Suprapubic skin (tissue), 4 donors: ENCODE measurements around the gene ATIC. TPM values are rescaled to one million over a fixed set of nuclear protein-coding genes. Genes with fewer than 3 reads are reported as not detected.

ENCODE experiments used
- DNase-seq, 2 donors: peaks; one replicate each; pipeline ENCODE4 v3.0.0-alpha.2; 2019; ENCODE audit warnings: low spot score in 2 of 2
- H3K27ac ChIP-seq: fragments of 200-600 bp; sonication (generic); one replicate; pipeline ENCODE4 v1.5.1; 2019
- H3K27me3 ChIP-seq: fragments of 200-600 bp; sonication (generic); one replicate; pipeline ENCODE4 v1.5.1; 2019
- H3K36me3 ChIP-seq: fragments of 200-600 bp; sonication (generic); one replicate; pipeline ENCODE4 v1.5.1; 2019
- H3K4me1 ChIP-seq: fragments of 200-600 bp; sonication (generic); one replicate; pipeline ENCODE4 v1.5.1; 2019
- H3K4me3 ChIP-seq: fragments of 200-600 bp; sonication (generic); one replicate; pipeline ENCODE4 v1.5.1; 2019; ENCODE audit warnings: mild to moderate bottlenecking
- H3K9me3 ChIP-seq: fragments of 200-600 bp; sonication (generic); one replicate; pipeline ENCODE4 v1.5.1; 2019
- EP300 ChIP-seq: sonication (generic); formaldehyde crosslinking; IDR thresholded peaks from one replicate; pipeline ENCODE4 v1.6.1; 2017; ENCODE audit warnings: antibody characterized with exemption
- POLR2A ChIP-seq, 2 donors: fragments of 450-650 bp; IDR thresholded peaks; one replicate each; pipeline ENCODE4 v1.6.1; 2017; ENCODE audit warnings: antibody characterized with exemption in 2 of 2, mild to moderate bottlenecking in 2 of 2, moderate library complexity in 2 of 2
- POLR2AphosphoS5 ChIP-seq, 3 donors: sonication (generic); formaldehyde crosslinking; IDR thresholded peaks; one replicate each; pipeline ENCODE4 v1.6.1; 2017; ENCODE audit warnings: antibody characterized with exemption in 3 of 3
- WGBS: methylation state at CpG from one replicate; pipeline ENCODE4 v1.1.5; 2018; 5-methylcytosine and 5-hydroxymethylcytosine counted together
- total RNA-seq, 4 donors: library from RNA; depleted of rRNA; stranded (reverse); fragments of >200 nt; gene quantifications; one replicate each; pipeline ENCODE4 v1.1.0, GENCODE V29; 2016
- TF ChIP-seq, protein P1 (sequence below), 2 donors: fragments of 200-600 bp in 1 of 2; fragments of 450-650 bp in 1 of 2; sonication (generic) in 1 of 2; IDR thresholded peaks; one replicate each; pipeline ENCODE4 v1.5.1; 2016 to 2019; ENCODE audit warnings: antibody characterized with exemption in 2 of 2, mild to moderate bottlenecking in 1 of 2, moderate library complexity in 1 of 2

The ATIC gene
- total RNA-seq, 4 donors from 2014 or later = 22.7 to 49.8 (median 29.8) TPM

GRCh38 chr2:215314896-215315295, 3.0 kb downstream of the ATIC start:
- Histone ChIP-seq H3K27me3 (no peaks in the 10 kb centered on the region), H3K9me3 (no peaks in the 10 kb centered on the region), H3K36me3 (peaks cover 21% of the 10 kb centered on the region), H3K27ac (no peak overlapping the region), H3K4me1 (peaks cover 23% of the 10 kb centered on the region), H3K4me3 (no peak overlapping the region)
- no peak for DNase-seq
- 41% methylated on average over 1 of the region's 1 CpG for WGBS
- no peak for TF ChIP-seq EP300
- TF ChIP-seq, protein P1, sequence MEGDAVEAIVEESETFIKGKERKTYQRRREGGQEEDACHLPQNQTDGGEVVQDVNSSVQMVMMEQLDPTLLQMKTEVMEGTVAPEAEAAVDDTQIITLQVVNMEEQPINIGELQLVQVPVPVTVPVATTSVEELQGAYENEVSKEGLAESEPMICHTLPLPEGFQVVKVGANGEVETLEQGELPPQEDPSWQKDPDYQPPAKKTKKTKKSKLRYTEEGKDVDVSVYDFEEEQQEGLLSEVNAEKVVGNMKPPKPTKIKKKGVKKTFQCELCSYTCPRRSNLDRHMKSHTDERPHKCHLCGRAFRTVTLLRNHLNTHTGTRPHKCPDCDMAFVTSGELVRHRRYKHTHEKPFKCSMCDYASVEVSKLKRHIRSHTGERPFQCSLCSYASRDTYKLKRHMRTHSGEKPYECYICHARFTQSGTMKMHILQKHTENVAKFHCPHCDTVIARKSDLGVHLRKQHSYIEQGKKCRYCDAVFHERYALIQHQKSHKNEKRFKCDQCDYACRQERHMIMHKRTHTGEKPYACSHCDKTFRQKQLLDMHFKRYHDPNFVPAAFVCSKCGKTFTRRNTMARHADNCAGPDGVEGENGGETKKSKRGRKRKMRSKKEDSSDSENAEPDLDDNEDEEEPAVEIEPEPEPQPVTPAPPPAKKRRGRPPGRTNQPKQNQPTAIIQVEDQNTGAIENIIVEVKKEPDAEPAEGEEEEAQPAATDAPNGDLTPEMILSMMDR (IDR thresholded peaks at IDR 0.05) = no peak
- no peak for TF ChIP-seq POLR2A (IDR thresholded peaks at IDR 0.05)
- TF ChIP-seq POLR2AphosphoS5 (IDR thresholded peaks at IDR 0.05) = no peak

GRCh38 chr2:215315301-215315700, 3.4 kb downstream of the ATIC start:
- no peaks in the 10 kb centered on the region for H3K27me3 ChIP-seq
- H3K27ac ChIP-seq = no peak overlapping the region
- peaks cover 23% of the 10 kb centered on the region for H3K4me1 ChIP-seq
- DNase-seq = no peak
- H3K9me3 ChIP-seq = no peaks in the 10 kb centered on the region
- 96% methylated on average over 2 of the region's 2 CpGs for WGBS
- TF ChIP-seq, protein P1 (IDR thresholded peaks at IDR 0.05) = no peak
- TF ChIP-seq EP300 (no peak), POLR2A (IDR thresholded peaks at IDR 0.05) (no peak), POLR2AphosphoS5 (IDR thresholded peaks at IDR 0.05) (no peak)
- peaks cover 25% of the 10 kb centered on the region for H3K36me3 ChIP-seq
- H3K4me3 ChIP-seq = no peak overlapping the region

DNA sequence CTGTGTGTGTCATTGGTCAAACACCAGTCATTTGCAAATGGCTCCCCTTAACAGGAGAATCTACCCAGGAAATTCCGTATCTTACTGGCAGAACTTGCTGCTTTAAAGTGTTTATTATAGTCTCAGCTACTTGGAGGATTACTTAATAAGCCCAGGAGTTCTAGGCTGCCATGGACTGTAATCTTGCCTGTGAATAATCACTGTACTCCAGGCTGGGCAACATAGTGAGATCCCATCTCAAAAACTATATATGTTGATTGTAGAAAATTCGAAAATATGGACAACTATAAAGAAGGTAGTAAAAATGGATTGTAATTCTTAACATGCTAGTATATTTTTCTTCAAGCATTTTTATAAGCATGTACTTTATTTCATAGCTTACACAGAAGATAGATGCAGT, 4.5 kb downstream of the ATIC start:
- Histone ChIP-seq H3K36me3 (peaks cover 35% of the 10 kb centered on the region), H3K4me3 (no peak overlapping the region), H3K27me3 (no peaks in the 10 kb centered on the region), H3K9me3 (no peaks in the 10 kb centered on the region), H3K27ac (no peak overlapping the region), H3K4me1 (peaks cover 20% of the 10 kb centered on the region)
- WGBS = 86% methylated on average over 2 of the region's 2 CpGs
- DNase-seq = no peak
- no peak for TF ChIP-seq POLR2AphosphoS5 (IDR thresholded peaks at IDR 0.05)
- TF ChIP-seq POLR2A (IDR thresholded peaks at IDR 0.05) = no peak
- no peak for TF ChIP-seq EP300
- TF ChIP-seq, protein P1 (IDR thresholded peaks at IDR 0.05) = no peak

- Histone ChIP-seq H3K4me3 (no peak overlapping the region), H3K9me3 (no peaks in the 10 kb centered on the region), H3K4me1 (peaks cover 3% of the 10 kb centered on the region), H3K36me3 (peaks cover 57% of the 10 kb centered on the region), H3K27me3 (no peaks in the 10 kb centered on the region), H3K27ac (no peak overlapping the region)
- no peak for DNase-seq
- TF ChIP-seq, protein P1 (IDR thresholded peaks at IDR 0.05) = no peak
- TF ChIP-seq POLR2AphosphoS5 (IDR thresholded peaks at IDR 0.05) (no peak), POLR2A (IDR thresholded peaks at IDR 0.05) (no peak), EP300 (no peak)
- 97% methylated on average over 5 of the region's 5 CpGs for WGBS
Measured at GRCh38 chr2:215319500-215319899, 7.6 kb downstream of the ATIC start.

DNA sequence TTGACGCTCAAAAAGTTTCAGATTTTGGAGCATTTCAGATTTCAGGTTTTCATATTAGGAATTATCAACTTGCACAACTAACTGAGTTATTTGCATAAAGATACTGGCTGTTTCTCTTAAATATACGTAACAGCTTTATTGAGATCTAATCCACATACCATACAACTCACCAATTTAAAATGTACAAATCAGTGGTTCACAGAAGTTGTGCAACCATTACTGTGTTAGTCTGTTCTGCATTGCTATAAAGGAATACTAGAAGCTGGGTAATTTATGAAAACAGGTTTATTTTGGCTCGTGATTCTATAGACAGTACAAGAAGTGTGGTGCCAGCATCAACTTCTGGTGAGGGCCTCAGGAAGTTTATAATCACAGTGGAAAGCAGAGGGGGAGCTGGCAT, 8.2 kb downstream of the ATIC start:
- Histone ChIP-seq H3K4me1 (no peaks in the 10 kb centered on the region), H3K9me3 (no peaks in the 10 kb centered on the region), H3K4me3 (no peak overlapping the region), H3K27ac (no peak overlapping the region), H3K36me3 (peaks cover 57% of the 10 kb centered on the region), H3K27me3 (no peaks in the 10 kb centered on the region)
- TF ChIP-seq POLR2A (IDR thresholded peaks at IDR 0.05) (no peak), POLR2AphosphoS5 (IDR thresholded peaks at IDR 0.05) (no peak), EP300 (no peak)
- TF ChIP-seq, protein P1 (IDR thresholded peaks at IDR 0.05) = no peak
- DNase-seq = no peak
- WGBS = 95% methylated on average over 3 of the region's 3 CpGs
